Occipital lobe (tissue), 2 donors: ENCODE data around the gene ATP8B1. TPM values are rescaled to one million over a fixed set of nuclear protein-coding genes. Genes with fewer than 3 reads are reported as not detected.

ENCODE experiments used
- DNase-seq: peaks from one replicate; lab custom pipeline; 2025; lab: John Stamatoyannopoulos, UW
- total RNA-seq: library from RNA; depleted of rRNA; stranded (reverse); fragments of >200 nt; gene quantifications from one replicate; pipeline ENCODE4 v1.2.3, GENCODE V29; 2014

ATP8B1 gene
- total RNA-seq, 1 donor from 2014 or later, result 2.5 TPM

GRCh38 chr18:57793302-57793986 lies 9.7 kb downstream of the ATP8B1 start:
- no peak for DNase-seq

- DNase-seq, result peak; percentile 27
Measured at GRCh38 chr18:57792631-57793301, 10.3 kb downstream of the ATP8B1 start.

GRCh38 chr18:57791911-57792310 lies 11.2 kb downstream of the ATP8B1 start:
- no peak for DNase-seq

DNA sequence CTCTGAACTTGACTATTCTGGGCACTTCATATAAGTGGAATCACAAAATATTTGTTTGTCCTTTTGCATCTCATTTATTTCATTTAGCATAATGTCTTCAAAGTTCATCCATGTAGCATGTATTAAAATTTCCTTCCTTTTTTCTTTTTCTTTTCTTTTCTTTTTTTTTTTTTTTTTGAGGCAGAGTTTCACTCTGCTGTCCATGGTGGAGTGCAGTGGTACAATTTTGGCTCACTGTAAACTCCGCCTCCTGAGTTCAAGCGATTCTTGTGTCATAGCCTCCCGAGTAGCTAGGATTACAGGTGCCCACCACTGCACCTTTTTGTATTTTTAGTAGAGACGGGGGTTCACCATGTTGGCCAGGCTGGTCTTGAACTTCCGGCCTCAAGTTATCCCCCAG lies 11.9 kb downstream of the ATP8B1 start:
- DNase-seq, result no peak

GRCh38 chr18:57790316-57790715 lies 12.8 kb downstream of the ATP8B1 start:
- DNase-seq, result no peak

- no peak for DNase-seq
Measured at GRCh38 chr18:57789759-57790158, 13.4 kb downstream of the ATP8B1 start.

DNA sequence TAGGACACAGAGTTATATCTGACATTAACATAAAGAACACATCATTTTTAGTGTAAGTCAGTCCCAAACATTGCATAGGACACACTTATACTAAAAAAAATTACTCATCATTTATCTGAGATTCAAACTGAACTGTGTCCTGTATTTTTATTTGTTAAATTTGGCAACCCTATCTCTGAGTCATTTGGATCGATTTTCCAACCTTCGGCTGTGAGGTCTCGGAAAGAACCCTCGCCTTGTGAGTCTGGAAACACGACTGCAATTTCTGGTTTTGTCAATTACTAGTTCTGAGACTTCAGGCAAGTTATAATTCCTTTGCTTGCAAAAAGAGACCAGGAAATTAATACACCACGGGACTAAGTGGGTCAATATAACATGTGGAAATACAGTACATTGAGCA lies 14.0 kb downstream of the ATP8B1 start:
- no peak for DNase-seq

DNA sequence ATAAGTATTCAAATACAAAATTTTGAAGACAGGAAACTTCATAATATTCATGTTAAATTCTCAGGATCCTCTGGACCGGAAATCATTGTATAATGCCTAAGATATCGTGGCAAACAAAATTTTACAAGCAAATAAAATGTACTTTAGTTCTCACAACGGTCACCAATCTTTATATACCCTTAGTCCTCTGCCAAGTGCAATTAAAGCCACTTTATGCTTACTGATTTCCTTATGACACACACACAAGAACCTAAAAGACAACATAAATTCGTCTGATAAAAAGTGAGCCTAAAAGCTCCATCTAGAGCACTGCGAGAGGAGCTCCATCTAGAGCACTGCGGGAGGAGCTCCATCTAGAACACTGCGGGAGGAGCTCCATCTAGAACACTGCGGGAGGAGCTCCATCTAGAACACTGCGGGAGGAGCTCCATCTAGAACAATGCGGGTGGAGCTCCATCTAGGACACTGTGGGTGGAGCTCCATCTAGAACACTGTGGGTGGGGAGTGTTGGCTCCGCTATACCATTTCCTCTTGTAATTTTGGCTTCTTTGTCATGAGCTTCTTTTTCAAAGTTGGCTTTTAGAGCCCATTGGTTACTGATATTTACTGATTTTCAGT lies 15.9 kb downstream of the ATP8B1 start:
- no peak for DNase-seq

DNA sequence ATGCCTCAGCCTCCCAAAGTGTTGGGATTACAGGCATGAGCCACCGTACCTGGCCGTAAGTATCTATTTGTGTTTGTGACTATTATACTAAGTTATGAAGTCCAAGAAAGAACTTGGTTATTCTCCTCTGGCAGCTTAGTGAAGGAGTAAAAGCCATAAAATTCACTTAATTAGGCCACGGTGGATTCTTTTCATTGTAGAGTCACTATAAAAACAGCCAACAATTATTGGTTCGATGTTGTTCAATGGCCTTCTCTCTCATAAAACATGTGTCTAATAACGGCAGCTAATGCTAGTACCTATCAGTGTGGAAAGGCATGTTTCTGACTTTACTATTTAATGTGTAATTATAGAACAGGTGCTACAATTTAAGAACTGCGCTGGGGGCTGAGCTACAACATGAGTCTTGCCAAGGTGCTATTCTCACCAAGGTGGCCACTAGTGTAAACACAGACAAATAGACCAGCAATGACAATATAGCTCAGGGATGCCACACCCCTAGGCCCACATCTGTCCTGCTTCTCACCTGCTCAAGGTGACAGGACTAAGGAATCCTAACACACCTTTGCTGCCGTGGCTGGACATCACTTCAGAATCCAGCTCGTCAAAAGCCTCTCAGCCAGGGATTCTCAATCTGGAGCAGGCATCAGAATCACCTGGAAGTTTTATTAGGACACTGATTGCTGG lies 17.2 kb downstream of the ATP8B1 start:
- DNase-seq, result no peak

DNA sequence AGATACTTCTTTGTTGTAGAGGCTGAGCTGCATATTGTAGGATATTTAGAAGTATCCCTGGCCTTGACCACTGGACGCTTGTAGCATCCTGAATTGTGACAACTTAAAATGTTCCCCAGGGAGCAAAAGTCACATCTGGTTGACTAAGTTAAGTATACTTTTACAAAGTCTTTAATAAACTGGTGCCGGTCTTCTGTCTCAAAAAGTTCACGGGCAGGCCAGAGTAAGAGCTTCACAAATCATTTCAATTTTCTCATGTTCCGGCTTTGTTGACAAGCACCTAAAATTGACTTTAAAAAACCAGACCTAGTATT lies 18.4 kb downstream of the ATP8B1 start:
- DNase-seq, result no peak

DNA sequence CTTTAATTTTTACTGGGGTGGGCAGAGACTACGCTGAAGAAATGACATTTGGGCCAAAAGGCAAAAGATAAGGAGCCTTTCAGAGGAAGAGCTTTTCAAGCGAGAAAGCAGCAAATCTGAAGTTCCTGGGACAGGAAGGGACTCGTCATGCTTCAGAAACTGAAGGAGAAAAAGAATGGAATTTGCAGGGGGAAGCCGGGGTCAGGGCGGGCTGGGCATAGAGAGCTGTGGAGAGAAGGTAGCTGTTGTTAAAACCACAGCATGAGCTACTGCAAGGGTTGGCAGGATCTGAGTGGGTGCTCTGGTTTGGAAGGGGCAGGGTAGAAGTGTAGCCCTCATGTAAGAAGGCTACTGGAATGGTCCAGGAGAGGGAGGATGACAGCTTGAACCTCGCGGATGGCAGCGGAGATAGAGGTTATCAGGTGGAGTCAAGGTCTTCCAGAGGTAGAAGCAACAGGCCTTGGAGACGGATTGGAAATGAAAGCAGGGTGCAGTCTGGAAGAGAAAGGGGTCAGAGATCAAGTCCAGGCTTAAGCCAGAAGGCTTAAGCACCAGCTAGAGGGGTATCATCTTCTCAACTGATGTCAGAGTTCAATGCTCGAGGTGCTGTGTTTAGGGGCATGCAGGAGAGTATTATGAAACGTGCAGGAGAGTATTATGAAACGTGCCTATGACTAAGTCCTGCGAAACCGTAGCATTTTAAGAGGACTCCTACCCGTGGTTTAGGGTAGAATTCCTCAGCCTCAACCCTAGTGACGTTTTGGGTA lies 18.9 kb downstream of the ATP8B1 start:
- no peak for DNase-seq

GRCh38 chr18:57782049-57782448 lies 21.1 kb downstream of the ATP8B1 start:
- no peak for DNase-seq

GRCh38 chr18:57780706-57781347 lies 22.3 kb downstream of the ATP8B1 start:
- DNase-seq, result no peak

GRCh38 chr18:57780318-57780705 lies 22.8 kb downstream of the ATP8B1 start:
- no peak for DNase-seq

DNA sequence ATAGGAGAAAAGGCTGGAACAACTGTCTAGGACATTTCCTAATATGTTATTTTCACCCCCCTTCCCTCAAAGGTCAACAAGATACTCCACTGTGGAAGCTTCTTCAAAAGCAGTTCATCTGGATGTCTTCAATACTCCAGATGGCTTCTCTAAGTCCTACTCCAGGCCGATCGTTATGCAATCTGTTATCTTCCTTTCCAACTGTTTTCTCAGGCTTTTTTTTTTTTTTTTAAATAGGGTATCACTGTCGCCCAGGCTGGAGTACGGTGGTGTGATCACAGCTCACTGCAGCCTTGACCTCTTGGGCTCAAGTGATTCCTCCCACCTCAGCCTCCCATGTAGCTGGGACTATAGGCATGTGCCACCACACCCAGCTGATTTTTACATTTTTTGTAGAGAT lies 26.3 kb downstream of the ATP8B1 start:
- DNase-seq, result no peak

- no peak for DNase-seq
Measured at GRCh38 chr18:57776354-57776753, 26.8 kb downstream of the ATP8B1 start.

DNA sequence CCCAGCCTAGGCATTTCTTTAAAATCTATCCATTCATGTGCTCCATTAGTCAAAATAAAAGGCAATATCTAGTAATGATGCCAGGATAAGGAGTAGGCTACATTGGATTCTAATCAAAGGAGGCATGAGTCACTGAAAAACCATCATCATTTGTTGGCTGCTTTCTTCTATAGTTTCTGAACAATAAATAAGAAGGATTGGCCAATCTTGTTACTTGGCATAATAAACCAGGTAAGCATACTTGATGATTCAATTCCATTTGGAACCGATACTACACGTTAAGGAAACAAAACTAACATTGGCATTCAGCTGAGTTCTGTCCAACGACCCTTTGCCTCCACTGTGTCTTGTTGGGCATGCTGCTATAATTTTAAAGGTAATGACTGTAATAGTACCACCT lies 27.2 kb downstream of the ATP8B1 start:
- DNase-seq, result no peak

GRCh38 chr18:57772387-57772799 lies 30.7 kb downstream of the ATP8B1 start:
- no peak for DNase-seq

- DNase-seq, result no peak
Measured at GRCh38 chr18:57771626-57772025, 31.5 kb downstream of the ATP8B1 start.

DNA sequence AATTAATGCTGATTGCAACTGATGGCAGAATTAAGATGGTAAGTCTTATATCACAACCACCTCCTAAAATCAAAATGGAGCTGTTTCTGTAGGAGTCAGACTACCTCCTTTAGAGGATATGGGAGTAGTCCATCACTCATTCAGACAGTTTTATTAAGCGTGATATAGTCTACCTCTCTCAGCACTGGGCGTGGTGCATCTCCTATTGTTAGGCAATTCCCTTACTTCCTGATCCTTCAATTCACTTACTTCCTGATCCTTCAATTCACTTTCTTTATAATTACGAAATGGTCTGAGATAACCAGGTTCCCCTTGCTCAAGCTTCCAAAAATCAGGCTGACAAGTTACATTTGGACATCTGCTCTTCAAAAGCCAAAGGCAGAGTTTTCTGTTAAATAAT lies 31.9 kb downstream of the ATP8B1 start:
- DNase-seq, result no peak
